ENCODE data around the gene PACS1.

GRCh38 chr11:66230156-66230555 is 160.1 kb downstream of the PACS1 start:
- TF ChIP-seq CTCF (conservative IDR thresholded peaks at IDR 0.05; ENCODE audit: low read length) (no peak), EZH2phosphoT487 (IDR thresholded peaks at IDR 0.05; ENCODE audit: borderline replicate concordance) (no peak)
